Choroid plexus epithelial cell (primary cell): ENCODE data around the gene SCML1.

ENCODE experiments used
- DNase-seq: peaks from one replicate; pipeline ENCODE4 v3.0.0-alpha.2; 2010; ENCODE audit warnings: low read depth
- H3K4me3 ChIP-seq: 2 replicates; pipeline ENCODE4 v1.5.1; 2011; ENCODE audit warnings: low read depth, mild to moderate bottlenecking, control low read depth, low read length, moderate library complexity
- TF ChIP-seq, protein P1 (sequence below): conservative IDR thresholded peaks from 2 replicates; pipeline ENCODE4 v1.5.1; 2011; ENCODE audit warnings: low read depth, mild to moderate bottlenecking, control low read depth, inconsistent platforms, low read length, moderate library complexity

Gene SCML1

GRCh38 chrX:17737986-17738713, 857 bp downstream of the SCML1 start:
- TF ChIP-seq, protein P1, sequence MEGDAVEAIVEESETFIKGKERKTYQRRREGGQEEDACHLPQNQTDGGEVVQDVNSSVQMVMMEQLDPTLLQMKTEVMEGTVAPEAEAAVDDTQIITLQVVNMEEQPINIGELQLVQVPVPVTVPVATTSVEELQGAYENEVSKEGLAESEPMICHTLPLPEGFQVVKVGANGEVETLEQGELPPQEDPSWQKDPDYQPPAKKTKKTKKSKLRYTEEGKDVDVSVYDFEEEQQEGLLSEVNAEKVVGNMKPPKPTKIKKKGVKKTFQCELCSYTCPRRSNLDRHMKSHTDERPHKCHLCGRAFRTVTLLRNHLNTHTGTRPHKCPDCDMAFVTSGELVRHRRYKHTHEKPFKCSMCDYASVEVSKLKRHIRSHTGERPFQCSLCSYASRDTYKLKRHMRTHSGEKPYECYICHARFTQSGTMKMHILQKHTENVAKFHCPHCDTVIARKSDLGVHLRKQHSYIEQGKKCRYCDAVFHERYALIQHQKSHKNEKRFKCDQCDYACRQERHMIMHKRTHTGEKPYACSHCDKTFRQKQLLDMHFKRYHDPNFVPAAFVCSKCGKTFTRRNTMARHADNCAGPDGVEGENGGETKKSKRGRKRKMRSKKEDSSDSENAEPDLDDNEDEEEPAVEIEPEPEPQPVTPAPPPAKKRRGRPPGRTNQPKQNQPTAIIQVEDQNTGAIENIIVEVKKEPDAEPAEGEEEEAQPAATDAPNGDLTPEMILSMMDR, result no peak
- H3K4me3 ChIP-seq, result peak overlapping the region; percentile 73
- DNase-seq, result peak; percentile 29

DNA sequence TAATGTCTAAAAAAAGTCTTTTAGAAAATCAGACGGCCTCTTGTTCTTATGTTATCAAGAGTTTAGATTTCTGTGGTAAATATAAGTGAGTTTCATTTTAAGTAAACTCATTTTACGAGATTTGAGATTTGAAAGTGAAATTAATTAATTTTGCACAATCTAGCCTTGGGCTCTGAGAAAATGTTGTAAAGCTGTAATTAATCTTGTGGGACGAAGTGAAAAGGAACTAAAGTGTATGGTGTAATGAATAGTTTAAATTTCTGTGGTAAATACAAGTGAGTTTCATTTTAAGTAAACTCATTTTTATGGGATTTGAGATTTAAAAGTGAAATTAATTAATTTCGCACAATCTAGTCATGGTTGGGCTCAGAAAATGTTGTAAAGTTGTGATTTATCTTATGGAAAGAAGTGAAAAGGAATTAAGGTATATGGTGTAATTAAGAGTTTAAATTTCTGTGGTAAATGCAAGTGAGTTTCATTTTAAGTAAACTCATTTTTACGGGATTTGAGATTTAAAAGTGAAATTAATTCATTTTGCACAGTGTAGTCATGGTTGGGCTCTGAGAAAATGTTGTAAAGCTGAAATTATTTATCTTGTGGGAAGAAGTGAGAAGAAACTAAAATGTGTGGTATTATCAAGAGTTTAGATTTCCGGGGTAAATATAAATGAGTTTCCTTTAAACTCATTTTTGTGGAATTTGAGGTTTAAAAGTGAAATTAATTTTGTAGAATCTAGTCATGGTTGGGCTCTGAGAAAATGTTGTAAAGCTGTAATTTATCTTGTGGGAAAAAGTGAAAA, 1.6 kb downstream of the SCML1 start:
- H3K4me3 ChIP-seq, result peak overlapping the region; percentile 73
- DNase-seq, result peak; percentile 4
- TF ChIP-seq, protein P1, result no peak

GRCh38 chrX:17740137-17741122, 3.1 kb downstream of the SCML1 start:
- TF ChIP-seq, protein P1, result no peak
- DNase-seq, result no peak

GRCh38 chrX:17741123-17741511, 3.8 kb downstream of the SCML1 start:
- no peak for DNase-seq
- TF ChIP-seq, protein P1, result no peak
- no peak overlapping the region for H3K4me3 ChIP-seq

More at GRCh38 chrX:17740137-17741122, 3.1 kb downstream of the SCML1 start:
- no peak overlapping the region for H3K4me3 ChIP-seq

DNA sequence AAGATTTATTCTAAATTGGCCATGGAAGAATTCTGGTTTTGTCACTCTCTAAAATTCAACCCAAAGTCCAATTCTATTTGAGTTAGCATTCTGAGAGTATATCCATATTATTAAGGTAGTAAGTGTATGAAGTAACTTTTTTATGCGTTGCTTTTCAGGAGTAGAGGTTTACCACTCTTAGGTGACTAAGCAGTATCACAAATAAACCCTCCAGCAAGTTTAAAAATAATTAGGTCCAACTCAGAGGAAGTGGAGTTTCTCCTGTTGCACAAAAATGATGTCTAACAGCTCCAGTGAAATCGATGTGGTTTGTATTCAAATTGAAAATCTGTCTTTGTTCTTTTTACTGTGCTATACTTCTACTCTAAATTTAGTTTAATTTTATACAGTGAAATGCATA, 6.6 kb downstream of the SCML1 start:
- H3K4me3 ChIP-seq, result no peak overlapping the region
- DNase-seq, result peak; percentile 4
- TF ChIP-seq, protein P1, result no peak

DNA sequence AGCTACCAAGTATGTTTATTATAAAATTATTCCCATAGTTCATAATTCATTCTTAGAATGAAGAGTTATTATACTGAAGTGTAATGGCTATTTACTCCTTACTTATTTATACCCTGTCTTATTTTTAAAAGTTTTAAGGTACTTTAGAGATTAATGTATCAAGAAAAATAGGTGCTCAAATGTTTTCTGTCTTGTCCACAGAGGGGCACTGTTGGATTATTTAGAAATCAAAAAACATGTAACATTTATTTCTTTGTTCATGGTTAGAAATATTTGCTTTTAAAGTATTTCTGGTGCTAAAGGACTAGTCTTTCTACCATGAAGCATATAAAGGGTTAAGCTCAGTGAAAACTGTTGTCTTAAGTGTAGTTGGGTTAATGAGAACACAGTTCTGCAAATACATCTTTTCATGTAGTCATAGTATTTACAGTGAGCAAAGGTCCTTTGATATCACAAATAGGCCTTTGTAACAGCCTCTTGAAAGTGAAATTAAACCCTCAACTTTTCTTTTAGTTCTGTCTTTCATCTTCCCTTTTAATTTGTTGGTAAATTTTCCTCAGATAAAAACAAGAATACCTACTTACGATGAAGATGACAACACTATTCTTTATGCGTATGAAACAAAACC, 7.7 kb downstream of the SCML1 start:
- H3K4me3 ChIP-seq, result no peak overlapping the region
- TF ChIP-seq, protein P1, result peak; percentile 37
- DNase-seq, result peak; percentile 27
